Measurements from ENCODE around the gene SH2D4B. TPM values are rescaled to one million over a fixed set of nuclear protein-coding genes. Genes with fewer than 3 reads are reported as not detected.

SH2D4B gene
- not detected for total RNA-seq
- long read RNA-seq, result 0 reads

DNA sequence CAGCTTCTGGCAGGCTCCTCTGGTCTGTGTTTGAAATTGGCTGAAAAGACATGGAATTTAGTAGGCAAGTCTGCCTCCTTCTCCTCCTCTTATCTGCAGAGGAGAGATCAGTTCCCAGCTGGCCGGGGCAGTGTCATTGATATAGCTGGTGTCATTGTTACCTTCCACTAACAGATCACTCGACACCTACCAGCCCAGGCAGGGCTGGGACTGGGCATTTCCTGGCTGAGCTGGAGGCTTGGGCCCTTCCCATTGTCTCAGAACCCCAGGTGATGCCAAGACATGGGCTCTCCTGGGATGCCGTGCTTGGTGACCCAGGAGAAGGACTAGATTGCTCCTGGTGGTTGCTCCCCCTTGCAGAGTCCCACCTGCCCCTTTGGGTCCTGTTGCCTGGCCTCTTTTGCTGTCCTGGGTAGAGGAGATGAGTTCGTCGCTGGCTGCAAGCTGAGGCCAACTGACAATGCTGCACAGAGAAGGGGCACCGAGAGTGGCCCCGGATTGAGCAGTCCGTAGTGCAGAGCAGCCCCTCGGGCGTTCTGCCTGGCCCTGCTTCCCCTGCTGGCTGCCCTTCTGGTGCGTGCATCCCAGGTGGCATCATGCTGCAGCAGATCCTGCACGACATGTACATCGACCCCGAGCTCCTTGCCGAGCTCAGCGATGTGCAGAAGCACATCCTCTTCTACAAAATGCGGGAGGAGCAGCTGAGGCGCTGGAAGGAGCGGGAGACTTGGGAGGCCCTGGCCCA is at the start of gene SH2D4B:
Gene SH2D4B (plus strand): TSS at position 167 of the 745 bp plus-strand sequence. CDS start 430 bp downstream, at position 597.
- DNase-seq (peak in 1 of 2 donors; percentile 20), ATAC-seq (no peak)
- intact Hi-C loops (cut with DNase I, micrococcal nuclease), result no loop called here

- intact Hi-C loops (cut with DNase I, micrococcal nuclease), result no loop called here
- DNase-seq (no peak), ATAC-seq (no peak)
Observed at GRCh38 chr10:80488539-80489066, 49.1 kb upstream of the SH2D4B start.

GRCh38 chr10:80489371-80490112 is 48.2 kb upstream of the SH2D4B start:
- ATAC-seq (no peak), DNase-seq (no peak)
- intact Hi-C loops (cut with DNase I, micrococcal nuclease), result no loop called here

DNA sequence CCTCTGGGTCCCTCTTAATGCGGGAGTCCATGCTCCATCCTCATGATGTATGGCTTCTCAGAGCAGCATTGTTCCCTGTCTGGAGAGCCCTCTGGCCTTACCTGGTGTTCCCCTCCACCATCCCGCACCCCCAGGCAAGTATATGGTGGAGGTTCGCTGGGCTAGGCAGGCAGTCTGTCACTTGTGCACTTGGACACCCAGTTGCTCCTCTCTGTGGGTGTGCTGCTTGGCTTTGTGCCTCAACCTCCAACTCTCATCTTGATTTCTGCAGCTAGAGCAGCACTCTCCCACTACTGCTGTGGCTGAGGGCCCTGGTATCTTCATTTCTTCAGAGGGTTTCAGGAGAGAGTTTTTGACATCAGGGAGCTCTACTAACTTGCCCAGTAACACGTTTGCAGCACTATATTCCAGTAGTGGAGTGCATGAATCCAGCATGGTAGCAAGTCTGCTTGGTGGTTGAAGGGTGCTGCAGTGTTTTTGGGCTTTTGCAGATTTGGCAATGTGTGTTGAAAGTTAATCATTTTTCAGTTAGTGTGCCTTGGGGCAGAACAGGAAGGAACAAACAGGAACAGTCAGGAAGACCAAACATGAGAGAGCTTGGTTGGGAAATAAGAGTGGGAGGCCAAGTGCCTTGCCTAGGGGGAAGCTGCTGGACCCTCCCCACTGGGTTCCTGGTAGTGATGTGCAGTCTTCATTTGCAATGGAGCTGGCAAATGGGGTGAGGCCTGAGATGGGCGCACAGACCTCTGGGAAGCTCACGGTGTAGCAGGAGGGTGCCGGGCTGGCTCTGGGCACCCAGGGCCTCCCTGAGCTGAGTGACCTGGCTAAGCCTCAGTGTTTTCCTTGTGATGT is 46.2 kb upstream of the SH2D4B start:
- DNase-seq, result no peak
- ATAC-seq, result no peak
- intact Hi-C loops (cut with DNase I, micrococcal nuclease), result no loop called here

DNA sequence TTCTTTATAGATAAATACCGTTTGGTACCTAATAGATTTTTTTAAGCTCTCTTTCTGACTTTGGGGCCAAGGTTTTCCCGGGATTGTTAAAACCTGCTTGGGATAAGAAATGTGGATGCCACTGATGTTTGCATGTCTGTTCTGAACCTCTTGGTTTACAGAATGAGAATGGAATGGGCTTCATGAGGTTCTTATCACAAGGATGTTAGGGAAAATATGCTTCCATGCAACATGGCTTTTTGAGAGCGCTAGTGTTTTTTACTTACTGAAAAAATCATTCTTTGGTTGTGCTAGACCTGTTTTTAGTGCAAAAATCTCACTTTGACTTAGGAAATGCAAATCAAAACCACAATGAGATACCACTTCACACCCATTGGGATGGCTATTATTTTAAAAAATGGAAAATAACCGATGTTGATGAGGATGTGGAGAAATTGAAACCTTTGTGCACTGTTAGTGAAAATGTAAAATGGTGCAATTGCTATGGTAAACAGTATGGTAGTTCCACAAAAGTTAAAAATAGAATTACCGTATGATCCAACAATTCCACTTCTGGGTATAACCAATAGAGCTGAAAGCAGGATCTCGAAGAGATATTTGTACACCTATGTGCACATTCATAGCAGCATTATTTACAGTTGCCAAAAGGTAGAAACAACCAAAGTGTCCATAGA is 44.7 kb upstream of the SH2D4B start:
- ATAC-seq, result no peak
- intact Hi-C loops (cut with DNase I, micrococcal nuclease), result no loop called here

DNA sequence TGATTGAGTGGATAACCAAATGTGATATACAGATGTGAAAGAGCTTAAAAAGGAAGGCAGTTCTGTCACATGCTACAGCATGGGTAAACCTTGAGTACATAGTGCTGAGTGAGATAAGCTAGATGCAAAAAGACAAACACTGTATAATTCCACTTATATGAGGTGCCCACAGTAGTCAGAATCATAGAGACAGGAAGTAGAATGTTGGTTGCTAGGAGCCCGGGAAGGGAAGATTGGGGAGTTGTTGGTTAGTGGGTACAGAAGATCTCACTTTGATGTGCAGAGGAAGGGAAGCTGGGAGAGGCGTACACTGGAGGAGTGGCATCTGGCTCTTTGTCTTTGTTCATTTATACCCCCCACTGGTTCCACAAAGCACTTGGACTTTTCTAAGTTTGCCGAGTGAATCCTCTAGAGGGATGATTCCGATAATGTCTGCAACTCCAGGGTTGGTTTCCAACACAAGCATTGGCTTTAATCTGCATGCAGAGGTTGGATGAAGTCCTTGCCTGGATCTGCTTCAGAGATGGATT is 44.1 kb upstream of the SH2D4B start:
- intact Hi-C loops (cut with DNase I, micrococcal nuclease), result no loop called here
- DNase-seq (no peak), ATAC-seq (peak; percentile 45)

More for the DNA sequence above, 44.7 kb upstream of the SH2D4B start:
- DNase-seq, result no peak

DNA sequence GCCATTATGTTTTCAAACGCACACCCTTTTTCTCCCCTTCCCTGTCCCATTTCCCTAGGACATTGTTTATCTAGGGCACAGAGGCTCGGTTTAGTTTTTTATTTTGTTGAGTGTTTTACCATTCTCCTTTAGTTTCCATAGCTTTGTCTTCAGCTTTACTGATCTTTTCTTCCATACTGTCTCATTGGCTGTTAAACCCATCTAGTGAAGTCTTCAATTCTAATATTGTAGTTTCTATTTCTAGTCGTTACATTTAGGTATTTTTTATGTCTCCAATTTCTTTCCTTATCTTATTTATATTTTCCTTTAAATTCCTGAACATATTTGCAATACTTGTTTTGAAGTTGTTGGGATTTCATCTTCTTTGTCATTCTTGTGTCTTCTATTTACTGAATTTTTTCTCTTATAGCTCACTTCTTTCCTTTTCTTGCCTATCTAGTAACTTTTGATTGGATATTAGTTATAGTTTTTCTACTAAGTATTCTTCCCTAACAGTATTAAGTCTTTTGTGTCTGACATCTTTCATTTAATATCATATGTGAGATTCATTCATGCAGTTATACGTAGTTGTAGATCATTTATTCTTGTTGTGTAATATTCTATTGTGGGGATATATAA is 41.0 kb upstream of the SH2D4B start:
- ATAC-seq, result no peak
- DNase-seq, result no peak
- intact Hi-C loops (cut with DNase I, micrococcal nuclease), result no loop called here

DNA sequence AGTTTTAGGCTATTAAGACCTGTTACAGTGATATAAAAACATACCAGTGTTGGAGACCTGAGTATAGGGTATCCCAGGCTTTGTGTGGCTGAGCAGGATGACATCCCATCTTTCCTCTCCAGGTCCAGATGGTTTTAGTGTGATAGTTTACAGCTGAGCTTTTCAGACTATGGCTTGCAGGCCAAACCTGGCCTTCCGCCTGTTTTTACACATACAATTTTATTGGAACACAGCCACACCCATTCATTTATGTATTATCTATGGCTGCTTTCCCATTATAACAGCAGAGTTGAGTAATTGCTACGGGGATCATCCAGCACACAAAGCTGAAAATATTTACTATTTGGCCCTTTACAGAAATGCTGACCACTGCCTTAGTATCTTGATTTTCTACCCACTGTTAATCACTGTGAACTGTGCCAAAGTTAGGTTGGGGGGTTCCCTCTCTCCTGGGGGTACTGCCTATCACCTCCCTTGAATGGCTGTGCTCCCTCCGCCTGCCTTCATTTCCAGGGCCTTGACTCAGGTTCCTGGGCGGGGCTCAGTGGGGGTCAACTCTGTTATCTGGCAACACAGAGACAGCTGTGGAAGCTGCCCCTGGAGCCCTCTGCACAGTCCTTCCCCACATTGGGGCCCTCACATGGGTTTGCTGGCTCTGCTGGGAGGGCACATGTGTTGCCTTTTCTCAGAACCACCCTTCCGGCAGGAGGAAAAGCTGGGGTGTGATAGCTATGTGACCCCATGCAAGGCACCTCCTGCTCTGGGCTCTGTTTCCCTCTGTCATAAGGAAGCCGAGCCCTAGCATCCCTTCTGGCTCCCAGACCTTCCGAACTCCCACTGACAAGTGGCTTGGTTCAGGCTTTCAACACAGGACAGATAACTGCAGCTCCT is 40.3 kb upstream of the SH2D4B start:
- DNase-seq, result peak; percentile 28 to 44
- intact Hi-C loops (cut with DNase I, micrococcal nuclease), result no loop called here
- ATAC-seq, result peak; percentile 56

DNA sequence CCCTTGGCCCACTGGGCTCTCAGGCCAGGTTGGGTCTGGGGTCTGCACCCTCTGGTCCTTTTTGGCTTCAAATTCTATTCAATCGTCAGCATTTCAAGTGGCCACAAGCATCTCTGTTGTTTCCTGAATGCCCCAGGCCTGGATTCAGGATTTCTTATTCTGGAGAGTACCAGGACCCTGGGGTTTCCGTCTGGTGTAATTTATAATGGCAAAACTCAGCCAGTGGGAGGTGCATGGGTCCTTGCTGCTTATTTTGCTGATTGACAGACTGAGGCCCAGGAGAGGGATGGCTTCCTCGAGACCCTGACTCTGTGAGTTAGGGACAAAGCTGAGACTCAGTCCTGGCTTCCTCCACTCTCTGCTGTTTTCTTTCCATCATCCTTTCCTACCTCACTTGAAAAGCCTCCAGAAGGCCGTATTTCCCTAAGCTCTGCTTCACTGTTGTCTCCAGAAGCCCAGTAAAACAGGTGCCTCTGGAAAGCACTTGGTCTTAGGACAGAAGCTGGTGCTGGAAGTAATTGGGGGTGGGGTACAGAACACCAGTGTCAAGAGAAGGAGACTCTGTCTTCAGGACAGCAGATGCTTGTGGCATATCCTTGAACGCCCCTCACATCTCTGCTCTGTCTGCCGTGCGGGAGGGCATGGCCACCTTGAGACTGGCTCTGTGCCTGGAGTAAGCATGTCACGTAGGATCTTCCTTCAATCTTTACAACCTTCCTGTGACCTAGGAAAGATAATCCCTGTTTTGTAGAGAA is 39.4 kb upstream of the SH2D4B start:
- ATAC-seq, result no peak
- intact Hi-C loops (cut with DNase I, micrococcal nuclease), result no loop called here
- no peak for DNase-seq

DNA sequence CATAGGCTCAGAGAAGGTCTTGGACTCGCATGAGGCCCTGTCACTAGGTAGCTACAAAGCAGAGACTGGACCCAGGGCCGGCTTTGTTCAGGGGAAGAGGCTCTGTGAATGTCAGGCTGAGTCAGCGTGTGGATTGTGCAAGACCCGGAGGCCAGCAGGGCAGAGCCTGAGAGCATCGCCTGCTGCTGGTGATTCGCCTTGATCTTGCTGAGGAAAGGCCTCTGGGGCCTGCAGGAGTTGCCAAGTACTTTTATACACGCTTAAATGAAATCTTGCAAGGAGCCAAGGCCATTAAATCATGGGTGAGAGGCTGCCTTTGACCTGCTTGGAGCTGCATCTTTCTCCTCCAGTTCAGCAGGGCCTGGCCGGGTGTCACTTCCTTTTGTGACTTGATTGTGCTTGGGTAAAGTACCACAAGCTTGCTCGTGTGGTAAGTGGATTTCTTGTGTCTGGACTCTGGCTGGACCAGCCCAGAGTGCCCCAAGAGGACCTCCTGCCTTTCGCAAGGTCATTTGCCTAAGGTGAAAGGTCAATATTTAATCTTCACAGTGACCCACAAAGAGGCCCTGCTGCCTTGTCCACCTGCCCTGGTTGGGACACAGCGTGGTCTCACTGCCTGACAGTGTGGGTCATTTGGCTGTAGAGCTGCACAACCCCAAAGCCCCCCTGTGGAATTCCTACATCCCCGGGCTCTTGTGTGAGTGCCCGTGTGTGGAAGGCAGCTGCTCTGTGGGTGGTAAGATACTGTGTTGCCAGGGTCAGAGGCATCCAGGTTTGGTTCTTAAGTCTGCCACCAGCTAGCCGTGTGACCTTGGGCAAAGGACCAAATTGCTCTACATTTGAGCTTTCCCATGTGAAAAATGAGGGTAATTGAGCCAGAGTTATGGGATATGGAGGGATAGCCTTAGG is 38.6 kb upstream of the SH2D4B start:
- ATAC-seq, result peak; percentile 83
- DNase-seq, result peak; percentile 75 to 93
- intact Hi-C loops (cut with DNase I, micrococcal nuclease), result no loop called here

- no peak for DNase-seq
- intact Hi-C loops (cut with DNase I, micrococcal nuclease), result no loop called here
- ATAC-seq, result no peak
Observed at GRCh38 chr10:80500572-80501380, 36.9 kb upstream of the SH2D4B start.

DNA sequence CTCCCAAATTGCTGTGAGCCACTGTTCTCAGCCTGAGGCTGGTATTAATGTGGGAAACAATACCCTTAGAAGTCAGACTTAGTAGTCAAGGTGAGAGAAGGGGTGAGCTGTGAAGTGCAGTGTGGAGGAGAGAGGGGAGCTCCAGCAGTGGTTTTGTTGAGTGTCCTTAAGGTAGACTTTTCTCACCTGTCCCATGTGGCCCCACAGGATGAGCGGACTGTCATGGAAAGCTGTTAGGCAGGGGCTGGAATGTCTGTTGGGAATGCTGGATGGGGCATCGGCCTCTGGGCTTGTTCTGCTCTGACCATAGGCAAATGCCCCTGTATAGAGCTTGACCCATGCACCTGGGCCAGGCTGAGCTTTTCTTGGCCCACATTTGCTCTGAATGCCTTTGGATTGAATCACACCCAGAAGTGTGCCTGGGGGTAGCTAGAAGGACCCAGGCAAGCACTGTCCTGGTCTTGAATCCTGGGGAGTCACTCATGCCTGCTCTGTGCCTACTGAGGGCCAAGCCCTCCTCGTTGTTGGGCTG is 36.3 kb upstream of the SH2D4B start:
- ATAC-seq, result no peak
- intact Hi-C loops (cut with DNase I, micrococcal nuclease), result no loop called here
- no peak for DNase-seq

DNA sequence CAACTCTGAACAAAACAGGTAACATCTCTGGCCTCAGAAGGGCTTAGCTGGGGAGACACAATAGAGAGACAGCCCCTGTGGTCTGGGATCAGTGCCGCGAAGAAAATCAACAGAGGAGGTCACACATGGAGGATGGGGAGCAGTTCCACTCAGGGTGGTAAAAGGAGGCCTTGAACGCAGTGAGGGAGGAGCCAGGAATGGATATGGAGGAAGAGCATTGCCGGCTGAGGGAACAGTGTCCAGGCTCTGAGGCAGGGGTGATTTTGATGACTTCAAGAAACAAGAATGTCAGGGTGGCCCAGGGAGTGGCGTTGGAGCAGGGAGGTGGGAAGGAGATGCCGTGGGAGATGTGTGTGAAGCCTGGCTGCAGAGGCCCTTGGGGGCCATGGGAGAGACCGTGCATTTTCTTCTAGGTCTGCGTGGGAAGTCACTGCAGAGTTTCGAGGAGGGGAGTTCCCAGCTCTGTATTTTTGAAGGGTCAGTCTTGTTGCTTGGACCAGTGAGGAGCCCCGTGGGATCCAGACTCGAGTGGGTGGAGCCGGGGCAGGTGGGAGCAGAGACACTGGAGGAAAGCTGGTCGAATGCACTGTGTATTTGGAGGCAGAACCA is 35.7 kb upstream of the SH2D4B start:
- ATAC-seq (no peak), DNase-seq (no peak)
- intact Hi-C loops (cut with DNase I, micrococcal nuclease), result no loop called here
